ENCODE results near the gene C22orf15.
"Not testable (repeated sequence)": the region's sequence is repeated elsewhere in the genome, so short reads cannot be mapped to it uniquely, and the experiment has no call there.

C22orf15 gene, protein sequence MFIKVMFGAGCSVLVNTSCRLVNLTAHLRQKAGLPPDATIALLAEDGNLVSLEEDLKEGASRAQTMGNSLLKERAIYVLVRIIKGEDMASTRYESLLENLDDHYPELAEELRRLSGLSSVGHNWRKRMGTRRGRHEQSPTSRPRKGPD

DNA sequence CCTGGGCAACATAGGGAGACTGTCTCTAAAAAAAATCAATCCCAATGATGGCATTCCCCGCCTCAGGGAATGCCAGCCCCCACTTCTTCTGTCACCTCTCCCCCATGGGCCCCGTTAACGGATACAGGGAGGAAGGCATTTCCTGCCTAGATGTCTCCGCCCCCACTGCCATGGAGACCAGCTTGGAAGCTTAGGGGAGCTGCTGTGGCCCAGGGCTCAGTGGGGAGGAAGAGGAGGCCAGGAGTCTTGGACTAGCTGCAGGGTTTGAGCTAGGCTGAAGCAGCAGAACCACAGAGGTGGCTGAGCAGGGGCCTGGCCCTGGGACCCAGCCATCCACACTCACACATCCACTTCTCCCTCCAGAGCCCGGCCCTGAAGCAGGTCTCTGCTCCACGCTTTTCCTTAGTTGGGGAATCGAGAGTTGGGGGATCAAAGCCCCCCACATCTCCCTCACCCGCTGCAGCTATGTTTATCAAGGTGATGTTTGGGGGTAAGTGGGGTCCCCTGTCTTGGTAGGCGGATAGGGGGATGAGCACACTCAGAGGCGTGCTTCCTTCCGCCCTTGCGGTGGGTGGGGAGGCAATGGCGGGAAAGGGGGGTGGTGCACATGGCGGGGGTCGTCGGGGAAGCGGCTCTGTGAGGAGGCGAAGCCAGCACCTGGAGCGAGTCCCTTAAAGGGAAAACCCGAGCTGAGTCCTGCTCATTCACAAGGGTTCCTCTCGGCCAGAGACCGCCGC, at the start of gene C22orf15:
Gene C22orf15 (plus strand): TSS at position 149 of the 737 bp plus-strand sequence. CDS start 317 bp downstream, at position 466.
- DNase-seq: no peak

- no peak for DNase-seq
Measured at GRCh38 chr22:23713696-23714595, 48.8 kb upstream of the C22orf15 start.

DNA sequence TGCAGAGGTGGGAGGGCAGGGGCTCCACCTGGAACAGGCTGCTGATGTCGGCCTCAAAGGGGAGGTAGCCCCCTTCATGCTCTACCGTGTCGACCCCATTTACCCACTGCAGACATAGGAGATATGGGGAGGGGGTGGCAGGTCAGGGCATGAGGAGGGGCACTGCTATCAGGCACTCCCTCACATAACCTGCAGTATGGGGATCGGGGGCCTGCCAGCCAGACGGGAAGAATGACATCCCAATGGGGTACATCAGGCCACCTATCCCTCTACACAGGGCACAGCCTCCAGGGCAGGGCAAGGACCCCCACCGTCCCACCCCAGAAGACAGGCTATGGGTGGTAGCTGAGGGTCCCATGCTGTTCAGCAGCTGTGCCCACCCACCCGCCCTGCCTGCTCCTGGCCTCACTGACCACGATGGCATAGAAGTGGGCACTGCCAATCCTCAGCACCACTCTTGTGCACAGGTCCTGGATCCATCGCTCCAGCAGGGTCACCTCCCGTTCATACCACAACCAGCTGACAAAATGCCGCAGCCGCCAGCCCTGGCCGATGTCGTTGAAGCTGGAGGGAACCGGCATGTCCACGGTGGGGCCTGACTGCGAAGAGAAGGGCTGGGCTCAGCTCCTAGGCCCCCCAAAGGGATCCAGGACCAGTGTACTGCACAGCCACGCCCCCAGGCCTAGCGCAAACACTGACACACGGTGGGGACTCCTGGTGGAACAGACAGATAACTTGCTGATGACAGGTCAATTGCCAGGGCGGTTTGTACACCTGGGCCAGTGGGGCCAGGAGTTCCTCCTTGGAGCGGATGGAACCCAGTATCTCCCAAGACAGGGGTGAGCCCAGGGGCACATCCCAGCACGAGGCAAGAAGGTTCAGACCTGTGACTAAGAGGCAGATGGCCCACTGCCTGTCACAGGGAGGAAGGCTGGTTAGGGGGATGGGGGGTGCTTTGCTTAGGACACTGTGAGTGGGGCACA, 47.9 kb upstream of the C22orf15 start:
- no peak for DNase-seq

DNA sequence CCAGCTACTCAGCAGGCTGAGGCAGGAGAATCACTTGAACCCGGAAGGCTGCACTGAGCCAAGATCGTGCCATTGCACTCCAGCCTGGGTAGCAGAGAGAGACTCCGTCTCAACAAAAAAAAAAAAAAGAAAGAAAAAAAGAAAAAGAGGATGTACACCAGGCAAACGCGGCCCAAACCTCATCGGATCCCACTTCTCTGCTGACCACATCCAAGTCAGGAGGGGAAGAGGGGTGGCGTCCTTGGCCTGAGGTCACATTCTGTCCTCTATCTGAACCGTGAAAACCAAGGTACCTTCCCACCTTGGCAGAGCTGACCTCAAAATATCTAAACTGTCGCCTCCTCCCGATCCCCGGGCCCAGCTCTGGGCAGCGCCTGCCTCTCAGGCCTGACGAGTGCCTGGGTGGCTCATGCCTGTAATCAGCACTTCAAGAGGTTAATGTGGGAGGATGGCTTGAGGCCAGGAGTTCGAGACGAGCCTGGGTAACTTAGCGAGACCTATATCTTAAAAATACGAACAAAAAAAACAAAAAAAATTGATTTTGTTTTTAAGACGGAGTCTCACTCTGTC, 46.9 kb upstream of the C22orf15 start:
- DNase-seq: no peak

- peak; percentile 73 for DNase-seq
Measured at GRCh38 chr22:23716811-23717801, 45.7 kb upstream of the C22orf15 start.

DNA sequence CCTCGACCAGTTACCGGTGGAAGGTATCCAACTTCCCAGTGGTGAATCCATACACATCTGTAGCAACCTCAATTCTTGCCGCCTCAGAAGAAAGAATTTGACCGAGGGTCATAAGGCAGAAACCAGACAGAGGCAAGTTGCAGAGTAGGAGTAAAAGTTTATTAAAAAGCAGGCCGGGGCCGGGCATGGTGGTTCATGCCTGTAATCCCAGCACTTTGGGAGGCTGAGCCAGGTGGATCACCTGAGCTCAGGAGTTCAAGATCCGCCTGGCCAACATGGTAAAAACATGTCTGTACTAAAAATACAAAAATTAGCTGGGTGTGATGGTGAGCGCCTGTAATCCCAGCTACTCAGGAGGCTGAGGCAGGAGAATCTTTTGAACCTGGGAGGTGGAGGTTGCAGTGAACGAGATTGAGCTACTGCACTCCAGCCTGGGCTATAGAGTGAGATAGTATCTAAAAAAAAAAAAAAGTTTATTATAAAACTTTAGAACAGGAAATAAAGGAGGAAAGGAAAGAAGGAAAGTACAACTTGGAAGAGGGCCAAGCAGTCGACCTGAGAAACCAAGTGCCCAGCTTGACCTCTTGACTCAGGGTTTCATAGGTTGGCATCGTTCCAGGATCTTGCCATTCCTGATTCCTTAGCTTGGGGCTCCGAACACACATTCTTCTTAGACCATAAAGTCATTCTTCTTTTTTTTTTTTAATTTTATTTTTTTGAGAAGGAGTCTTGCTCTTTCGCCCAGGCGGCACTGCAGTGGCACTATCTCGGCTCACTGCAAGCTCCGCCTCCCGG, 44.2 kb upstream of the C22orf15 start:
- DNase-seq: no peak

DNA sequence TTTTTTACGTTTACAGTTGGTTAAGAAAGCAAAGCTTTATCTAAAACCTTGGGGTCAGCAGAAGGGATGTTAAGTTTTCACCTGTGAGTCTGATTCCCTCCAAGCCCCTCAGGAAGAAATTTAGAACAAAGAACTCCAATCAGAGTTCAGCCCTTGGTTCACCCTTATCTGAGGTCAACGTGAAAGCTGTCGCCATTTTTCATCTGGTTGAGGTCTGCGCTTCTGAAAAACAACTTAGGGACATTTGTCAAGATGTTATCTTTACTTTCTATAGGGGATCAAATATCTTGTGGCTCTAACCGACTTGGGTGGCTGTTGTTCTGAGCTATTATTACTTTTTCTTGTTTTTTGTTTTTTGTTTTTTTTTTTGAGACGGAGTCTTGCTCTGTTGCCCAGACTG, 41.9 kb upstream of the C22orf15 start:
- no peak for DNase-seq

GRCh38 chr22:23722160-23722559, 40.6 kb upstream of the C22orf15 start:
- DNase-seq: no peak

GRCh38 chr22:23722724-23723123, 40.1 kb upstream of the C22orf15 start:
- no peak for DNase-seq

GRCh38 chr22:23728108-23728507, 34.7 kb upstream of the C22orf15 start:
- DNase-seq: not testable (repeated sequence)

DNA sequence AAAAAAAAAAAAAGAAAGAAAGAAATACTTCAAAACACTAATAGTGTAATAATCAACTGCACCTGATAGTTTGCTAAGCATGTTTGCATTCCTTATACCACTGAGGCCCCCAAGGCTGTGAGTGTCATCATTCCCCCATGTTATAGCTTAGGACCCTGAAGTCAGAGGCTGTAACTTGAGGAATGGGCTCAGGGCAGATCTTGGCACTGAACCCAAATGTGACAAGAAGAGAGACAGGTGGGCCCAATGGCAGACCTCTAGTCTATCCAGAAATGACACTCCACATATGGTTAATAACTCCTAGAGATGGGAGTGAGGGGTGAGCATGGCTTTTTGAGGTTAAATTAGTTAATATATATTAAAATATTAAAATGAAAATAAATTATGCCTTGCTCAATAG, 25.1 kb upstream of the C22orf15 start:
- no peak for DNase-seq

DNA sequence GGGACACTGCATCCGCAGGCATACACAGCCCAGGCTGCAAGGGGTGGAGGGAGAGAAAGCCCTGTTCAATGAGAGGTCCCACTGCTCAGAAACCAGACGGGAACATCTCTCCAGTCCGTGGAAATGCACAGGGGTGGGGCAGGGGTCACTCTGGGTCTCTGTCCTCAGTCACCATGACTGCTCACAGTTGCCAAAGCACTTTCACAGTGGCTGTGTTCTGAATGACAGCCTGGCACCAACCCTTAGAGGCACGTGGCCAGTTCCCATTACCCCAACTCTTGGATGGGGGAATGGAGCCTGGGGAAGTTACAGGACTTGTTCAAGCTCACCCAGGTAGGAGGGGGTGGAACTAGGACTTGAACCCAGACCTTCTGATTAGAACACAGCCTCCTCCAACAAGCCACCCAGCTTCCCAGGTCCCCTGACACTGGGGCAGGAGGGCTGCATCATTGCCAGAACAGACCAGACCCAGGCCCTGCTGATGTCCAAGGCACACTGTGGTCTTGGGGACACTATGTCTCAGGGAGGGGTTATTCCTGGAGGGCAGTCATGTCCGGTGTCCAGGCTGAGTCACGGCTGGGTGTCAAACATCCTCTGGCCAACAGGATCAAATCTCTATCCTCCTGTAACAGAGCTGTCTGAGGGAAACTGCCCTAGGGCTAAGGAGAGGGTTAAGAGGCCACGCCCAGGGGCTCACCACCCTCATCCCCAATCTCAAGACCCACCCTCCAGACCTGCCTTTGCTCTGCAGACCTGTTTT, 20.1 kb upstream of the C22orf15 start:
- no peak for DNase-seq

DNA sequence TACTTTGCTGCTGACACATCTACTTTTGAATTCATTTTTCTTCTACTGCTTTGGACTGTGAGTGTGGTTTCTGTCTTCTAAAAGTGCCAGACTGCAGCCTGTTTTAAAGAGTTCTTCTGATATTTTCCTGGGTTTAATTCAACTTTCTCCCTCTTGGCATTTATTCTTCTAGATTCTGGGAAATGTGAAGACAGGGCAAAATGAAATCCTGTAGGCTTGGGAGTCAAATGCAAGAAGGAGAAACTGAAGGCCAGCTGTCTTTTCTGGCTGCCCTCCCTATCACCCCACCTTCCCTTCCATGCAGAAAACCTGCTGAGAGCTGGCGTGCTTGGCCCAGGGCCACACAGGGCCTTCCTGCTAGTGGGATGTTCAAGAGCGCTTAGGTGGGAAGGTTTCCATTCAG, 19.5 kb upstream of the C22orf15 start:
- no peak for DNase-seq

DNA sequence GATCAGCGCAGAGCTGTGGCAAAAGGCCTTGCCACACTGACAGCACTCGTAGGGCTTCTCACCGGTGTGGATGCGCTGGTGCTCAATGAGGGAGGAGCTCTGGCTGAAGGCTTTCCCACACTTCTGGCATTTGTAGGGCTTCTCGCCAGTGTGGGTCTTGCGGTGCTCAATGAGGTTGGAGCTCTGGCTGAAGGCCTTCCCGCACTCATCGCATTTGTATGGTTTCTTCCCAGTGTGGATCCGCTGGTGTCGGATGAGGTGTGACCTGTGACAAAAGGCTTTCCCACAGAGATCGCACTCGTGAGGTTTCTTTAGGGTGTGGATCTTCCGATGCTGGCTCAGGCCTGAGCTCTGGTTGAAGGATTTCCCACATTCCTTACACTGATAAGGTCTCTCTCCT, 18.8 kb upstream of the C22orf15 start:
- DNase-seq: no peak

GRCh38 chr22:23744485-23744884, 18.3 kb upstream of the C22orf15 start:
- no peak for DNase-seq

DNA sequence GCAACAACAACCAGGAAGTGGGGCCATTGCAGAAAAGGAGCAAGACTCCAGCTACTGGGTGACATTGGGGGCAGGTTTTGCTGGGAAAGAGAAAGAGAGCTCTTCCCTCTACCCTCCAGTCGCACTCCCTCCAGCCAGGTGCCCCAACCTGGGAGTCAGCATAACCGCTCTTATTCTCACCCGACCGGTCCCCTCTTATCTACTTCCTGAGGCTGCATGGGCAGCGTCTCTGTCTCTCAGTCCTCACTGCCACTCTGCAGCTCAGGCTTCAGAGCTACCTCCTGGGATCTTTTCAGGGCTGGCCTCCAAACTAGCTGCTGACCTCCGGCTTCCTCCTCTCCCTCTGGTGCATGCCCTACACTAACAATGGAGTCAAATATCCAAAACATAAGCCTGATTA, 17.0 kb upstream of the C22orf15 start:
- no peak for DNase-seq

DNA sequence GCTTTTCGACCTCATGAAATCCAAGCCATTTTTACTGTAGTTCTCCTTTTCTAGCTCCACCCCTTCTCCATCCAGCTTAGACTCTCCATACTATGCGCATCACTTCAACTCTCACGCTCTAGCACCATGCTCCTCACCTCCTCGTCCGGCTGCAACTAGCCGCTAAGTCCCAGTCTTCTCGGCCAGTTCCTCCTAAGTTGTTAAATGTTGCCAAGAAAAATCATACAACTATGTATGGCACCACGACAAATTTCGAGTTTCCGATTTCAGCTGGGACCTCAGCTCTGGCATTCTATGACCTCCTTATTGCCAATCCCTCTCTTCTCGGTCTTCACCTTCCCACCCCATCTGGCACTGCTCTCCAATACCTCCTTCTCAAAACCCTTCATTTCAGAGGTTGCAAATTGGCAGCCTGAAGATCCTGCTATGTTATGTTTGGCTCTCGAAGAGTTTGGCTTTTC, 12.9 kb upstream of the C22orf15 start:
- no peak for DNase-seq

- DNase-seq: no peak
Measured at GRCh38 chr22:23750367-23750713, 12.4 kb upstream of the C22orf15 start.
